ENCODE results near the gene NFYA. TPM values are rescaled to one million over a fixed set of nuclear protein-coding genes. Genes with fewer than 3 reads are reported as not detected.

The NFYA gene
- total RNA-seq, 2 experiments from 2014 or later: 25.0 to 31.5 TPM

GRCh38 chr6:41120058-41120457 is 47.3 kb downstream of the NFYA start:
- Mint-ChIP-seq H3K27ac (no peak overlapping the region), H3K4me1 (no peaks in the 10 kb centered on the region), H3K4me3 (no peak overlapping the region), H3K36me3 (peaks cover 6% of the 10 kb centered on the region), H3K27me3 (no peaks in the 10 kb centered on the region), H3K9me3 (ENCODE audit: low read depth) (no peaks in the 10 kb centered on the region)
- CTCF ChIA-PET: interaction anchor here (1.3 kb wide), 1 partner anchor 195 kb away, joined by 3 read pairs; no protein-coding TSS in a partner anchor
- no peak for DNase-seq
- no peak for ATAC-seq

GRCh38 chr6:41122373-41122772 is 49.6 kb downstream of the NFYA start:
- no peak overlapping the region for H3K4me3 Mint-ChIP-seq
- H3K27me3 Mint-ChIP-seq: no peaks in the 10 kb centered on the region
- DNase-seq (no peak), ATAC-seq (no peak)
- no peaks in the 10 kb centered on the region for H3K9me3 Mint-ChIP-seq (ENCODE audit: low read depth)
- CTCF ChIA-PET: no interaction called here
- no peak overlapping the region for H3K27ac Mint-ChIP-seq
- H3K4me1 Mint-ChIP-seq: no peaks in the 10 kb centered on the region
- H3K36me3 Mint-ChIP-seq: peaks cover 6% of the 10 kb centered on the region

DNA sequence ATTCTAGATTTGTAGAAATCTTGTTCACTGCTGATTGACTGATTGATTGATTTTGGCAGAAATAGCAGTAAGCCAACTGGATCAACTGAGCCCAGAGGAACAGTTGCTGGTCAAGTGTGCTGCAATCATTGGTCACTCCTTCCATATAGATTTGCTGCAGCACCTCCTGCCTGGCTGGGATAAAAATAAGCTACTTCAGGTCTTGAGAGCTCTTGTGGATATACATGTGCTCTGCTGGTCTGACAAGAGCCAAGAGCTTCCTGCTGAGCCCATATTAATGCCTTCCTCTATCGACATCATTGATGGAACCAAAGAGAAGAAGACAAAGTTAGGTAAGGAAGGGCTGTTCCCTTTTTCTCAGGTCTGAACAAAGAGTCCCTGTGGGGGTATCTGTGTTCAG is 50.1 kb downstream of the NFYA start:
- DNase-seq: no peak
- Mint-ChIP-seq H3K27me3 (no peaks in the 10 kb centered on the region), H3K4me1 (no peaks in the 10 kb centered on the region), H3K4me3 (no peak overlapping the region), H3K9me3 (ENCODE audit: low read depth) (no peaks in the 10 kb centered on the region), H3K27ac (no peak overlapping the region), H3K36me3 (peaks cover 6% of the 10 kb centered on the region)
- no peak for ATAC-seq
- CTCF ChIA-PET: no interaction called here

DNA sequence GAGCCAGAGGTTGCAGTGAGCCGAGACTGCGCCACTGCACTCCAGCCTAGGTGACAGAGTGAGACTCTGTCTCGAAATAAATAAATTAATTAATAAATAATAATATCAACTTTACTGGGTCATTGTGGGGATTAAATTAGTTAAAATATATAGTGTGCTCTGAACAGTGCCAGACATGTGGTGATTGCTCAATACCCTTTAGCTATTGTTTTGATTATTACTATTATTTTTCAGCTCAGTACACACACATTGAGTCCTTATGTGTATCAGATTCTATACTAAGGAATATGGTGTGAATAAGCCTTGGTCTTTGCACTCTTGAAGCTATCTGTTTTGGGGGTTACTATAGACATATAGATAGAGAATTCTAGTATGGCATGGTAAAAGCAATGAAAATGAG is 52.5 kb downstream of the NFYA start:
- Mint-ChIP-seq H3K9me3 (ENCODE audit: low read depth) (no peaks in the 10 kb centered on the region), H3K36me3 (peaks cover 6% of the 10 kb centered on the region), H3K4me3 (no peak overlapping the region), H3K27ac (no peak overlapping the region), H3K27me3 (no peaks in the 10 kb centered on the region), H3K4me1 (no peaks in the 10 kb centered on the region)
- ATAC-seq (no peak), DNase-seq (no peak)
- CTCF ChIA-PET: interaction anchor here (1.1 kb wide), 1 partner anchor 45 kb away, joined by 3 read pairs; no protein-coding TSS in a partner anchor

DNA sequence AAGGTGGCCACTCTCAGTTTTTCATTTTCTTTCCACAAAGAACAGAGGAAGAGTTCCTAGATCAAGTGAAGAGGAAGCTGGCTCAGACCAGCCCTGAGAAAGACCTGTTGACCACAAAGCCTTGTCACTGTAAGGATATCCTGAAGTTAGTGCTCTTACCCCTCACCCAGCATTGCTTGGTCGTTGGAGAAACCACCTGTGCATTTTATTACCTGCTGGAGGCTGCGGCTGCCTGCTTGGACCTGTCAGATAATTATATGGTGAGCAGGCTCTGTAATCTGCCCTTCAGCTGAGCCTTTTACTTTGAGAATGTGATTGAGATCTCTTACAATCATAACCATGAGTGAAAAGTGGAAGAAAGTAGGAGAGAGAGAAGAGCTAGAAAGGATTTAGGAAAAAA is 59.5 kb downstream of the NFYA start:
- no peaks in the 10 kb centered on the region for H3K9me3 Mint-ChIP-seq (ENCODE audit: low read depth)
- no peak overlapping the region for H3K4me3 Mint-ChIP-seq
- no peak for DNase-seq
- H3K27ac Mint-ChIP-seq: no peak overlapping the region
- no peaks in the 10 kb centered on the region for H3K36me3 Mint-ChIP-seq
- no peak for ATAC-seq
- CTCF ChIA-PET: interaction anchor here (1.1 kb wide), 1 partner anchor 52 kb away, joined by 3 read pairs; no protein-coding TSS in a partner anchor
- peaks cover 2% of the 10 kb centered on the region for H3K4me1 Mint-ChIP-seq
- H3K27me3 Mint-ChIP-seq: no peaks in the 10 kb centered on the region

- no peaks in the 10 kb centered on the region for H3K9me3 Mint-ChIP-seq (ENCODE audit: low read depth)
- H3K27ac Mint-ChIP-seq: no peak overlapping the region
- no peaks in the 10 kb centered on the region for H3K36me3 Mint-ChIP-seq
- no peak overlapping the region for H3K4me3 Mint-ChIP-seq
- CTCF ChIA-PET: interaction anchor here (0.6 kb wide), 1 partner anchor 345 kb away, joined by 3 read pairs; no protein-coding TSS in a partner anchor
- DNase-seq (no peak), ATAC-seq (no peak)
- H3K4me1 Mint-ChIP-seq: peaks cover 2% of the 10 kb centered on the region
- H3K27me3 Mint-ChIP-seq: no peaks in the 10 kb centered on the region
Observed at GRCh38 chr6:41135062-41135832, 62.5 kb downstream of the NFYA start.

DNA sequence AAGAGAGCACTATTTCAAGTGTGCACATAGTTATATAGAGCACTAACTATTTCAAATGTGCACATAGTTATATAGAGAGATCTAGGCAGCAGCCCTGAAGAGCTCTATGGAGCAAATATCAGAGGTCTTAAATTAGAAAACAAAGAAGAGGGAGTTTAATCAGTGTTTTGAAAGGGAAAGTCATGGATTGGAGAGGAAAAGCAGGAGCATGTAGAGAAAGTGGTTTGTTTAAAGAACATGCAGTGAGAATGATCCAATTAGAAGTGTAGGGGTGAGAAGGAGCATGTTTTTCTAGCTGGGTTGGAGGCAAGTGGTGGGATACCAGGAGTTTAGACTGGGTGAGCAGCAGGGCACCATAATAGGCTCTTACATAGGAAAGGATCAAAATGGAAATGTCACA is 64.1 kb downstream of the NFYA start:
- Mint-ChIP-seq H3K27me3 (no peaks in the 10 kb centered on the region), H3K4me1 (peaks cover 2% of the 10 kb centered on the region), H3K4me3 (no peak overlapping the region), H3K9me3 (ENCODE audit: low read depth) (no peaks in the 10 kb centered on the region), H3K27ac (no peak overlapping the region), H3K36me3 (no peaks in the 10 kb centered on the region)
- CTCF ChIA-PET: interaction anchor here (0.5 kb wide), 1 partner anchor 170 kb away, joined by 3 read pairs; no protein-coding TSS in a partner anchor
- DNase-seq (no peak), ATAC-seq (no peak)

DNA sequence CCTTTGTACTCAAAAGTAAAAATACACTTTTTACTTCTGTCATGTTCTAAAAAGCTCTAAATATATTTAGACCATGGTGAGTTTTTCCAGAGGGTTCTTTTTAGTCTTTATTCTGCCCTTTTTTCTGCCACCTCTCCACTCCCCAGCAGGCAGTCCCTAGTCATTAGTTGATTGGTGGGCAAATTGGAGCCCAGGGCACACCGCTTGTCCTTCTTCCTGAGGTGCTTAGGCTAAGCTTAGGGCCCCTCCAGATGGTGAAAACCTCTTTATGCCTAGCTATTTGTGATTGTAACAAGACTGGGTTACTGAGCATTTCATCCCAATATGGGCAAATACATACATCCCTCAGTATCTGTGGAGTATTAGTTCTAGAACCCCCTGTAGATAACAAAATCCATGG is 75.1 kb downstream of the NFYA start:
- Mint-ChIP-seq H3K4me1 (peaks cover 12% of the 10 kb centered on the region), H3K27ac (no peak overlapping the region), H3K4me3 (no peak overlapping the region), H3K9me3 (ENCODE audit: low read depth) (no peaks in the 10 kb centered on the region), H3K27me3 (no peaks in the 10 kb centered on the region), H3K36me3 (peaks cover 6% of the 10 kb centered on the region)
- ATAC-seq (no peak), DNase-seq (no peak)
- CTCF ChIA-PET: no interaction called here

Other genes starting within 250 kb of the NFYA start
- 1 to 10 TPM; 1.3 to 2.5 TPM for gene UNC5CL, start 33.8 kb upstream of the NFYA start, total RNA-seq
- not detected for gene TSPO2, start 30.5 kb upstream of the NFYA start, total RNA-seq
- gene APOBEC2, start 19.8 kb upstream of the NFYA start, total RNA-seq: not detected
- 10 to 100 TPM; 31.7 to 32.4 TPM for gene OARD1, start 618 bp upstream of the NFYA start, total RNA-seq
- gene TREML1, start 81.4 kb downstream of the NFYA start, total RNA-seq: not detected
- not detected for gene TREM2, start 90.1 kb downstream of the NFYA start, total RNA-seq
- 1 to 10 TPM; 1.9 to 2.7 TPM for gene TREML2, start 128.2 kb downstream of the NFYA start, total RNA-seq
- gene TREML4, start 155.4 kb downstream of the NFYA start, total RNA-seq: not detected
- not detected for gene TREM1, start 213.7 kb downstream of the NFYA start, total RNA-seq

Data from activated CD8-positive, alpha-beta memory T cell treated with anti-CD3 and anti-CD28 coated beads, Interleukin-2, amount 10 ng/mL, durations not matched to agents 7 days and 5 days (primary cell).